D341Med (cell line): ENCODE results near the gene BCAT1.
"Not testable (repeated sequence)": the region's sequence is repeated elsewhere in the genome, so short reads cannot be mapped to it uniquely, and the experiment has no call there.

Source experiments
- DNase-seq: peaks from one replicate; pipeline ENCODE4 v3.0.0; 2012; ENCODE audit warnings: low spot score

Gene BCAT1

GRCh38 chr12:24856541-24856940, 92.4 kb downstream of the BCAT1 start:
- DNase-seq: no peak

- DNase-seq: no peak
Measured at GRCh38 chr12:24854908-24855307, 94.0 kb downstream of the BCAT1 start.

DNA sequence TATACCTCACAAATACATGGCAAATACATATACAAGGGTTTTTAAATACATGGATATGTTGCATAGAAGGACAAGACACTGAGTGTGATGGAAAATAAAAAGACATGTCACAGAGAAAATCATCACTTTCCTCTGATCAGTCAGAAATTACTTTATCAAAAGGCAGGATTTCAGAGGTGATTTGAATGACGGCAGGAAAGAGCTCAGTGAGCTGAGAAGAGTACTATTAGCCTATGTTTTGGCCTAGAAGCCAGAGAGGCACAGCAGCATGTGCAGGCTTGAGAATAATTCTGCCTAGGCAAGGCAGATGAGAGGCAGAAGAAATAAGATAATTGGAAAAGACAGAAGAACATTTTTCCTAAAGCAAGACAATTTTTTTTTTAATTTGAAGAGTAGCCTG, 94.9 kb downstream of the BCAT1 start:
- DNase-seq: no peak

DNA sequence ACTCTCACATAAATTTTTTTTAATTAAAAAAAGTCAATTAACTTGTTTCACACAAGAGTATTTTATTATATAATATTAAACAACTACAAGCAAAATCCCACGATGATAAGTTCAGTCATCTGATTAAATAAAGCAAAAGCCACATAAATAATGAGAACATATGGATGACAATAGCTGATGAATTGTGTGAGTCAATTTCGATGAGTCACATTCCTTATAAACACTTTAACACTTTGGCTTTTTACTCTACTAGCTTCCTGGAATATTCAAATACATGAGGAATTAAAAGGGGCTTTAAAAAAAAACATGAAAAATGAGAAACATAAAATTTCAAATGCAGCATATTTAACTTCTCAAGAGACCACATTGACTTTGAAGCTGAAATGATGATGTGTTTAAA, 95.3 kb downstream of the BCAT1 start:
- no peak for DNase-seq

DNA sequence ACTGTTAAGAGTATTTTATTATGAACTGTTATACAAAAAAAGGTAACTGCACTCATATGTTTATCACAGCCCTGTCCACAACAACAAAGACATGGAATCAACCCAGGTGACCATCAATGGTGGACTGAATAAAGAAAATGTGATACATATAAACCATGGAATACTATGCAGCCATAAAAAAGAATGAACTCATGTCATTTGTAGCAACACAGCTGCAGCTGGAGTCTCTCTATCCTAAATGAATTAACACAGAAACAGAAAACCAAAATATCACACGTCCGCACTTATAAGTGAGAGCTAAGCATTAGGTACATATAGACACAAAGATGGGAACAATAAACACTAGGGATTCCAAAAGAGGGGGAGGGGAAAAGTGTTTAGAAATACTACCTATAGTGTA, 95.8 kb downstream of the BCAT1 start:
- no peak for DNase-seq

GRCh38 chr12:24852420-24852819, 96.5 kb downstream of the BCAT1 start:
- no peak for DNase-seq

DNA sequence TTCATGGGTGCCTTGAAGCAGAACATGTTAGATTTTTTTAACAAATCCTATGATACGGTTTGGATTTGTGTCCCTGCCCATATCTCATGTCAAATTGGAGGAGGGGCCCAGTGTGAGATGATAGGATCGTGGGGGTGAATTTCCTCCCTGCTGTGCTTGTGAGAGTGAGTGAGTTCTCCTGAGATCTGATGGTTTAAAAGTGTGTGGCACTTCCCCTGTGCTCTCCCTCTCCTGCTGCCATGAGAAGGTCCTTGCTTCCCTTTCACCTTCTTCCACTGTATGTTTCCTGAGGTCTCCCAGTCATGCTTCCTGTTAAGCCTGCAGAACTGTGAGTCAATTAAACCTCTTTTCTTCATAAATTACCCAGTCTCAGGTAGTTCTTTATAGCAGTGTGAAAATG, 97.0 kb downstream of the BCAT1 start:
- DNase-seq: not testable (repeated sequence)

DNA sequence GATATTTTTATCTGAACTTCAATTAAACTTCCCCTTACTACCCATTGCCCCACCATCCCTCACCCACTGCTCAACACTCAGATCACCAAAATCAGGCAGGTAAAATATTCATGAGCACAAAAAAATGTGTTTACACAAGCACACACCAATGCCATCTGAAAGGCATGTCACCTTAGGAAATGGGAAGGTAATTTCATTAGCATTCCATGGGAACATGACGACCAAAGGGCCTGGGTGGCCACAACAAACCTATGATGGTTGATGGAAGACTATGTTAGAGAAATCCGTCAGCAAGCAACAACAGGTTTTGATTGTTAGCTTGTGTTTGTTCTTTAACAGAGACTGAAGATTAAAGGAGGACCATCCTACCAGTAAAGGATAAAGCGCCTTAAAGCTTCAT, 97.6 kb downstream of the BCAT1 start:
- no peak for DNase-seq

- DNase-seq: no peak
Measured at GRCh38 chr12:24850496-24850895, 98.4 kb downstream of the BCAT1 start.

- DNase-seq: no peak
Measured at GRCh38 chr12:24848941-24849477, 99.9 kb downstream of the BCAT1 start.

DNA sequence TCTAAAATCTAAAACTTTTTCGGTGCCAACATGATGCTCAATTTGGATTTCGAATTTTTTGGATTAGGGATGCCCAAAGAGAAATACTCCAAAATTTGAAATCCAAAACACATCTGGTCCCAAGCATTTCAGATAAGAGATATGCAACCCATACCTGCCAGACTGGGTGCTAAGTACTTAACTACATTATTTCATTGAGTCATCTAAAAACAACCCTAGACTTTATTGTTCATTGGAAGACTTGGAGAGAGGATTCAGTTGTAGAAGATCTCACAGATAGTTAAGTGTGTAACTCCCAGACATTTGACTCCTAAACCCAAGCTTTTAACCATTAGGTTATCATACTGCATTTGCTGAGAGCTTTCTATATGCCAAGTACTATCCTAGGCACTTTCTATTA, 102.2 kb downstream of the BCAT1 start:
- DNase-seq: no peak

- DNase-seq: no peak
Measured at GRCh38 chr12:24845615-24846014, 103.3 kb downstream of the BCAT1 start.

DNA sequence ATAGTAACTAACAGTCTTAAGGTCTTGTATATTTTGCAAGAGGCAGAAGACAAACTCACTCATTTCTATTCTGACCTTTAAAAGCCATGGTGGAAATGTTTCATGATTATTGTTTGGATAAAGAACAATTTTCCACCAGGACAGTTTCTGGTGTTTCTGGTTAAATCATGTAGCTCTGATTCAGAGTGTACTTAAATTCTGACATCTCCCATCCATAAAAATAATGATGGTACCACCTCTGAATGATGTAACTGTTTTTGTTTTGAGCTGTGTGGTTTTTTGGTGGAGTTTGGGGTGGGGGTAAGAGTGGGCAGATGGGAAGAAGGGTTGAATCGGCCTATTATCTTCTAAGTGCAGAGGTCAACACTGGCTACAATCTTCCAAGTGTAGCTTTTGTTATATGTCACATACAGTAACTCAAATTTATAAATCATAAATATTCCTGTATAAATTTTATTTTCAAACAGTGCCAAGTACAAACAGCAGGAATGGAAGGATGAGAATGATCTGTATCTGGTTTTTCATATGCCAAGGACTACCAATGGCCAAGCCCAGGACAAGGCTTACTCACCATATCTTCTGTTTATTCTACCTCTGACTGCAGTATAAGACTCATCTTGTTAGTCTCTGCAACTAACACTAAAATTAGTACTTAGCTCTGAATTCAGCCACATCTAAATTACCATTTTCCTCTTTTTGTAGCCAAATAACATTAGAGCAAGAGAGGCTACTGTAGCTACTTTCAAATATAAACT, 108.7 kb downstream of the BCAT1 start:
- no peak for DNase-seq

GRCh38 chr12:24839268-24839791, 109.6 kb downstream of the BCAT1 start:
- DNase-seq: no peak

DNA sequence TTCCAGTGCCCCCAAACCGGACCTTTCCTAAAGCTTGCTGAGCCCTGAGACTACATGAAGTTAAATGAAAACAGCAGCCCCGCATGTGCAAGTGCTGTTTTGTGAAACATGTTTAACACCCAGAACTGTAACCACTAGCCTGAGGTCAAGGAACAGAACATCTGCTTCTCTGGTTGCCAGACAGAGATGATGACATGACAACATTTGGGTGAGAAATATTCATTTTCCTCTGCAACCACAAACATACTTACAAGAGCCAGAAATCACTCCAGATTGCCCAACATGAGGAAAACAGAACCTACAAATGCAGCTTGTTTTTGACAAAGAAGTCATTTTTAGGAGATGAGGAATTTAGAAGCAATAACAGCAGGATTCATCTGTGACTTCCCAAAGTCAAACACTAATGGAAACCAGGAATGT, 110.4 kb downstream of the BCAT1 start:
- DNase-seq: no peak

DNA sequence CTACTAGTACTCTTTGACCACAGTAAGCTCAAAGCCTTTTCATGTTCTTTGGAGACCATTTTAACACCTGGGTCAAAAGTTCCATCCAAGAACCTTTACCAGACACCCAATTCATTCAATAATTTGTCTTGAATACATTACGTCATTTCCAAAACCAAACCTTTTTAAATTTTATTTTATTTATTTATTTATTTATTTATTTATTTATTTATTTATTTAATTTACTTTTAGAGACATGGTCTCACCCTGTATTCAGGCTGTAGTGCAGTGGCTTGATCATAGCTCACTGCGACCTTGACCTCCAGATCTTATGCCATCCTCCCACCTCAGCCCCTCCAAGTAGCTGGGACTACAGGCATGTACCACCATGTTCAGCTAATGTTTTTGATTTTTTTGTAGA, 113.5 kb downstream of the BCAT1 start:
- no peak for DNase-seq

DNA sequence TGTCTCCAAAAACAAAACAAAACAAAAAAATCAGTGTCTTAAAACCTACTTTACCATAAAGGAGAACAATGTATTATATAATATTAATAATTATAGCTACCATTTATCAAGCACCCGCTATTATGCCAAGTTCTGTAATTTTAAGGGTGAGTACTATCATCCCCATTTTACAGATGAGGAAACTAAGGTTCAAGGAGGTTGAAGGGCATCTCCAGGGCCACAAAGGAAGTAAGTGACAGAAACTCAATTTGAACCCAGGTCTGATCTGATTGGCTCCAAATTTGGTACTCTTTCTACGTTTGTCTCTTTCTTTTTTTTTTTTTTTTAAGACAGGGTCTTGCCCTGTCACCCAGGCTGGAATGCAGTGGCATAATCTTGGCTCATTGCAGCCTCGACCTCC, 115.4 kb downstream of the BCAT1 start:
- DNase-seq: no peak

- DNase-seq: no peak
Measured at GRCh38 chr12:24823808-24824515, 124.9 kb downstream of the BCAT1 start.

DNA sequence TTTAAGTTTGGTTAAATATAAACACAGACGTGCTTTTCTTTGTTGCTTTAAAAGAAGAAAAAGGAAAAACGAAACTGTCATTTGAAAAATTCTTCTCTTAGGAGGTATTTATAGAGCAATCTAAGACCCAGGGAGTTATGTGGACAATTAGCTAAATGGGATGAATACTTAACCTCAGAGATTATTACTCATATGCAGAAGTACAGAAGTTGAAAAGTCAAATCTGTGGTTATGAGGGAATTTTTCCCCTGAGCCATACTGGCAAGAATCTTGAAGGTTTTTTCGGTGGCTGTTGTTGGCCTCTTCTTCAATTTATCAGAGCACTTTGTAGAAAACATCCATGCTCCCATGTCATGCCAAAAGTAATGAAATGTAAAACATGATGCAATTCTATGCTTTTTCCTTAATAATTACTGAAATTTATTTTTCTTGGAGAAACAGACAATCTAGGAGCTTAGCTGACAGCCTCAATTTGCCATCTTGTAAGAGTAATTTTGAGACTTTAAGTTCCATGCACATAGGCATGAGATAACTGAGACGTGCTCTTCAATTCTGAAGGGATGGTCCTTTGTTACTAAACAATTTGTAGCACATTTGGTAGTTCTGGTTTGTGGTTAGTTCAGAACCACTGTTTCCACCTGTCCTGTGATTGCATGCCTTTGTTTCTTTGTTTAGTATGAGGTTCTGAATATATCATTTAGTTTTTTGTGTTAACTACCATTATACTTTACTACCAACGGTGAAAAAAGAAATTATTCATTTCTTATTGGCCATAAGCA, 126.6 kb downstream of the BCAT1 start:
- no peak for DNase-seq

DNA sequence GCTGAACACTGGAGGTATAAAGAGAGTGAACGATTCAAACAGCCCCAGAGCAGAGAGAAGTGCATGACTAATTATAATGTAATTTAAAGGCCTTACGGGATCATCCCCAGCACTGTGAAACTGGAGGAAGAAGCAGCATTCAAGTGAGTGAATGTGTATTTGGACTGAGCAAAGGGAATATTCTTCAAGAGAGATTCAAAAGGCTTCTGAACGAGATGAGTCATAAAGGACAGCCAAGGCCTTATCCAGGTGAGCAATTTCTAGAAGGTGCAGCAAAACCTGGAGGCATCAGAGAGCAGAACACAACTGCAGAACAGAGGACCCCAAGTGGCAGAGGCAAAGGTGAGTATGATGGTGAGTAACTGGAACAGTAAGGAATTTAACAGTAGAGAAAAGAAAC, 127.2 kb downstream of the BCAT1 start:
- no peak for DNase-seq

GRCh38 chr12:24820872-24821271, 128.0 kb downstream of the BCAT1 start:
- no peak for DNase-seq

DNA sequence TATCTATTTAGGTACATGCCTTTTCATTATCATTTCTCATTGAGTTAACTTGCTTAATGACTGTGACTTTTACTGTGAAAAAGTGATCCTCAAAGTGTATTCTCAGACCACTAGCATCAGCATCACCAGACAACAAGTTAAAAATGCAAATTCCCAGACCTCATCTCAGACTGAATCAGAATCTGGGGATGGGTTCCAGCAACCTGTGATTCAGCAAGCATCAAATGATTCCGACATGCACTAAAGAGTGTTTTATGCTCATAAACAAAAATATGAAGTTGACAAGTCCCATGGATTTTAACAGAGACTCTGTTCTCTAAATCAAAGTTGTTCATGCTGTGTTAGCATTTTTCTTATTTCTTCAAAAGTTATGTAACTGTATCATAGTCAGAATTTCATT, 130.6 kb downstream of the BCAT1 start:
- no peak for DNase-seq

- DNase-seq: no peak
Measured at GRCh38 chr12:24815114-24815423, 133.8 kb downstream of the BCAT1 start.
